IMR-90 (cell line): ENCODE results near the gene SLC37A1. TPM values are rescaled to one million over a fixed set of nuclear protein-coding genes. Genes with fewer than 3 reads are reported as not detected.

Experiments
- ATAC-seq: fragments of 200-7000 bp; cut with Tn5 transposase; 2 replicates; pipeline ENCODE4 v1.9.1; 2020; ENCODE audit warnings: low read depth, mild to moderate bottlenecking, moderate library complexity
- BruUV-seq: library from RNA; stranded (reverse); fragments of 400-500 nt; replicated peaks from 2 replicates; lab custom pipeline; 2021; lab: Mats Ljungman, UMichigan
- CTCF ChIA-PET: fragments of 300-600 bp; formaldehyde crosslinking; extraction: SDS; loops from one replicate; lab custom pipeline; 2021; ENCODE audit warnings: antibody characterized with exemption; lab: Yijun Ruan, JAX
- POLR2A ChIA-PET: fragments of 300-600 bp; sonication (Branson Sonifier 250); formaldehyde crosslinking; loops from one replicate; lab custom pipeline; 2022; ENCODE audit warnings: antibody characterized with exemption; ENCODE audit not compliant: unreplicated experiment; lab: Charles Lee
- DNase-seq: peaks from one replicate; pipeline ENCODE4 v3.0.0; 2013
- H2AFZ ChIP-seq: replicated peaks from 2 replicates; pipeline ENCODE3; 2013; ENCODE audit warnings: low read length, mild to moderate bottlenecking; ENCODE audit not compliant: poor library complexity
- H2AK5ac ChIP-seq: 2 replicates; pipeline ENCODE4 v1.6.1; 2013; ENCODE audit warnings: low read depth, low read length, inconsistent platforms
- H2AK9ac ChIP-seq: replicated peaks from 2 replicates; pipeline ENCODE3; 2013; ENCODE audit warnings: mild to moderate bottlenecking, low read depth, low read length, moderate library complexity; ENCODE audit not compliant: poor library complexity
- H2BK120ac ChIP-seq: 2 replicates; pipeline ENCODE4 v1.6.1; 2013; ENCODE audit warnings: low read depth, low read length, inconsistent platforms
- H2BK15ac ChIP-seq: 3 replicates; pipeline ENCODE4 v1.6.1; 2013; ENCODE audit warnings: low read depth, low read length, inconsistent platforms
- H2BK20ac ChIP-seq: 2 replicates; pipeline ENCODE4 v1.6.1; 2013; ENCODE audit warnings: low read depth, mild to moderate bottlenecking, inconsistent platforms, low read length, moderate library complexity
- H2BK5ac ChIP-seq: 2 replicates; pipeline ENCODE4 v1.6.1; 2013; ENCODE audit warnings: mild to moderate bottlenecking, low read depth, low read length, inconsistent platforms; ENCODE audit not compliant: poor library complexity, severe bottlenecking
- H3K14ac ChIP-seq: replicated peaks from 2 replicates; pipeline ENCODE4 v1.6.1; 2013; ENCODE audit warnings: low read depth, low read length, inconsistent platforms
- H3K18ac ChIP-seq: 2 replicates; pipeline ENCODE4 v1.6.1; 2013; ENCODE audit warnings: low read depth, low read length, control low read depth
- H3K23ac ChIP-seq: 2 replicates; pipeline ENCODE4 v1.6.1; 2013; ENCODE audit warnings: low read depth, low read length, inconsistent platforms
- H3K27ac ChIP-seq: 2 replicates; pipeline ENCODE4 v1.5.1; 2013; ENCODE audit warnings: mild to moderate bottlenecking, control low read depth, low read length; ENCODE audit not compliant: insufficient read depth
- H3K27me3 ChIP-seq: 2 replicates; pipeline ENCODE4 v1.6.1; 2013; ENCODE audit warnings: low read length; ENCODE audit not compliant: control insufficient read depth, insufficient read depth
- H3K36me3 ChIP-seq: 2 replicates; pipeline ENCODE4 v1.6.1; 2013; ENCODE audit warnings: low read length, mixed read lengths; ENCODE audit not compliant: control insufficient read depth, insufficient read depth
- H3K4ac ChIP-seq: 2 replicates; pipeline ENCODE4 v1.6.1; 2013; ENCODE audit warnings: low read depth, low read length, inconsistent platforms
- H3K4me1 ChIP-seq: 2 replicates; pipeline ENCODE4 v1.6.1; 2013; ENCODE audit warnings: low read length, mixed read lengths; ENCODE audit not compliant: control insufficient read depth, insufficient read depth
- H3K4me2 ChIP-seq: 2 replicates; pipeline ENCODE4 v1.6.1; 2013; ENCODE audit warnings: low read depth, mild to moderate bottlenecking, control low read depth, low read length, moderate library complexity
- H3K4me3 ChIP-seq: 2 replicates; pipeline ENCODE4 v1.5.1; 2013; ENCODE audit warnings: low read depth, mild to moderate bottlenecking, control low read depth, low read length, moderate library complexity; ENCODE audit not compliant: insufficient read depth
- H3K56ac ChIP-seq: 2 replicates; pipeline ENCODE4 v1.6.1; 2013; ENCODE audit warnings: low read length, inconsistent platforms; ENCODE audit not compliant: insufficient read depth; ENCODE audit errors: extremely low read depth
- H3K79me1 ChIP-seq, 2 experiments: 2 replicates each; pipeline ENCODE4 v1.6.1; 2013; ENCODE audit warnings: low read length in 2 of 2, inconsistent platforms in 1 of 2, low read depth in 1 of 2
- H3K9ac ChIP-seq: 2 replicates; pipeline ENCODE4 v1.6.1; 2013; ENCODE audit warnings: low read depth, low read length, control low read depth
- H3K9me1 ChIP-seq: 2 replicates; pipeline ENCODE4 v1.6.1; 2013; ENCODE audit warnings: low read length, inconsistent platforms; ENCODE audit not compliant: insufficient read depth
- H3K9me3 ChIP-seq: 2 replicates; pipeline ENCODE4 v1.6.1; 2013; ENCODE audit warnings: low read length; ENCODE audit not compliant: control insufficient read depth, insufficient read depth
- H4K20me1 ChIP-seq: 2 replicates; pipeline ENCODE4 v1.6.1; 2013; ENCODE audit warnings: low read length, inconsistent platforms; ENCODE audit not compliant: insufficient read depth
- H4K5ac ChIP-seq: 2 replicates; pipeline ENCODE4 v1.6.1; 2013; ENCODE audit warnings: mild to moderate bottlenecking, low read depth, low read length, control low read depth
- H4K8ac ChIP-seq, 2 experiments: 2 replicates each; pipeline ENCODE4 v1.6.1; 2013; ENCODE audit warnings: low read depth in 2 of 2, low read length in 2 of 2, control low read depth in 1 of 2, inconsistent platforms in 1 of 2
- H4K91ac ChIP-seq: 2 replicates; pipeline ENCODE4 v1.6.1; 2013; ENCODE audit warnings: low read depth, low read length, inconsistent platforms; ENCODE audit not compliant: insufficient read depth
- BHLHE40 ChIP-seq: fragments of 150-350 bp; IDR thresholded peaks from 2 replicates; pipeline ENCODE4 v1.6.1; 2016; ENCODE audit warnings: mild to moderate bottlenecking, low read depth, low read length
- CHD1 ChIP-seq: IDR thresholded peaks from 2 replicates; pipeline ENCODE4 v1.6.1; 2012; ENCODE audit warnings: low read depth, low read length, improper control_type of control experiment
- FOS ChIP-seq: fragments of 150-350 bp; IDR thresholded peaks from 2 replicates; pipeline ENCODE4 v1.6.1; 2016; ENCODE audit warnings: low read depth, low read length
- MXI1 ChIP-seq: IDR thresholded peaks from 2 replicates; pipeline ENCODE4 v1.6.1; 2012; ENCODE audit warnings: low read depth, mild to moderate bottlenecking, low read length, moderate library complexity, borderline replicate concordance
- NFE2L2 ChIP-seq: fragments of 150-350 bp; IDR thresholded peaks from 2 replicates; pipeline ENCODE4 v1.6.1; 2016; ENCODE audit warnings: low read depth, mild to moderate bottlenecking, low read length
- RCOR1 ChIP-seq: IDR thresholded peaks from 2 replicates; pipeline ENCODE4 v1.6.1; 2012; ENCODE audit warnings: mild to moderate bottlenecking, low read length, improper control_type of control experiment; ENCODE audit not compliant: insufficient replicate concordance
- RFX5 ChIP-seq: IDR thresholded peaks from 2 replicates; pipeline ENCODE4 v1.8.0; 2012; ENCODE audit warnings: low read depth, mild to moderate bottlenecking, low read length, moderate library complexity
- WGBS, 2 experiments: methylation state at CpG; one replicate each; pipeline versions ENCODE4 v1.1.5 to v1.1.7; 2013; ENCODE audit warnings: missing lambda C conversion rate in 2 of 2; ENCODE audit not compliant: insufficient read length in 1 of 2; ENCODE audit errors: extremely low coverage in 2 of 2; 5-methylcytosine and 5-hydroxymethylcytosine counted together
- dilution Hi-C: fragments of 300-500 bp; cut with HindIII; formaldehyde crosslinking; loops from one replicate; pipeline ENCODE4 v1.14.3; 2018; ENCODE audit warnings: low sequenced_read_pairs; ENCODE audit not compliant: unreplicated experiment
- in situ Hi-C: fragments of 300-500 bp; cut with MboI; formaldehyde crosslinking; loops from 3 replicates; pipeline ENCODE4 v1.14.3; 2019; ENCODE audit warnings: low sequenced_read_pairs, inconsistent platforms, mixed read lengths
- intact Hi-C: fragments of 100-400 bp; cut with micrococcal nuclease; formaldehyde crosslinking; loops from 2 replicates; pipeline ENCODE4 v1.10.0; 2022
- polyA plus RNA-seq, 3 experiments: library from polyadenylated mRNA; depleted of rRNA; stranded (reverse); fragments of >200 nt; gene quantifications; 2 replicates each; pipeline ENCODE4 v1.2.3, GENCODE V29; 2012; ENCODE audit warnings: low replicate concordance in 1 of 3
- total RNA-seq: library from RNA; depleted of rRNA; stranded (reverse); fragments of >200 nt; gene quantifications from 2 replicates; pipeline ENCODE4 v1.2.3, GENCODE V29; 2012
- TF ChIP-seq, protein P1 (sequence below): fragments of 150-350 bp; IDR thresholded peaks from 2 replicates; pipeline ENCODE4 v1.6.1; 2016; ENCODE audit warnings: low read depth, mild to moderate bottlenecking, low read length, moderate library complexity, borderline replicate concordance

The SLC37A1 gene
- total and polyA plus RNA-seq, 2 of the 4 experiments (the other 2 are of a cell fraction) = 0.36 to 0.48 TPM

DNA sequence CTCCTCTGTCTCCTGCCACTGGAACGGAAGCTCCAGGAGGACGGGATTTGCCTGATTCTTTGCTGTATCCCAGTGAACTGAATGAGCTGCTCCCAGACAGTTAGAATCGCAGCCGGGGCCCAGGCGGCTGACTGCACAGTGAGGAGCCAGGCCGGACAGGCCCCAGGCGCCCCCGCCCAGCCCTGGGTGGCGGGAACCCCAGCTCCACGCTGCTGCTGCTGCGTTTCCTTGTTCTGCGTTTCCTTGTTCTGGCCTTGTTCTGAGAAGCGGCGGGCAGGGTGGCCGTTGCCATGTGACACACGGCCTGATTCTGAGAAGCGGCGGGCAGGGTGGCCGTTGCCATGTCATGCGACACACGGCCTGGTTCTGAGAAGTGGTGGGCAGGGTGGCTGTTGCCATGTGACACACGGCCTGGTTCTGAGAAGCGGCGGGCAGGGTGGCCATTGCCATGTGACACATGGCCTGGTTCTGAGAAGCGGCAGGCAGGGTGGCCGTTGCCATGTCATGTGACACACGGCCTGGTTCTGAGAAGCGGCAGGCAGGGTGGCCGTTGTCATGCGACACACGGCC lies 56.2 kb downstream of the SLC37A1 start:
- Histone ChIP-seq H3K79me1 (no peaks in the 10 kb centered on the region), H3K9me3 (no peaks in the 10 kb centered on the region), H3K23ac (no peak overlapping the region), H3K4me3 (no peak overlapping the region), H3K4me2 (no peak overlapping the region), H4K20me1 (no peaks in the 10 kb centered on the region), H2BK5ac (no peak overlapping the region), H3K27ac (no peak overlapping the region), H3K9me1 (no peaks in the 10 kb centered on the region), H2BK15ac (no peak overlapping the region), H4K8ac (no peak overlapping the region), H3K36me3 (no peaks in the 10 kb centered on the region), H4K5ac (no peak overlapping the region), H3K4ac (no peak overlapping the region), H3K9ac (no peak overlapping the region), H3K56ac (no peak overlapping the region), H2BK20ac (no peak overlapping the region), H3K14ac (no peak overlapping the region), H2AK9ac (no peak overlapping the region), H2AK5ac (no peak overlapping the region), H3K27me3 (peaks cover 9% of the 10 kb centered on the region; the same call in 1 of the 2 replicates), H4K91ac (no peak overlapping the region), H3K4me1 (no peaks in the 10 kb centered on the region), H3K18ac (no peak overlapping the region), H2AFZ (no peak overlapping the region), H2BK120ac (no peak overlapping the region)
- dilution Hi-C loops (no loop called here), in situ Hi-C loops (loop anchor here (10.0 kb wide), 1 partner anchor 425 kb away; no protein-coding TSS in a partner anchor), intact Hi-C loops (loop anchor here (10.0 kb wide), 1 partner anchor 425 kb away; no protein-coding TSS in a partner anchor)
- DNase-seq (no peak), ATAC-seq (no peak)
- TF ChIP-seq CHD1 (no peak), RFX5 (no peak), RCOR1 (no peak), BHLHE40 (no peak), NFE2L2 (no peak), FOS (no peak), MXI1 (no peak)
- TF ChIP-seq, protein P1, sequence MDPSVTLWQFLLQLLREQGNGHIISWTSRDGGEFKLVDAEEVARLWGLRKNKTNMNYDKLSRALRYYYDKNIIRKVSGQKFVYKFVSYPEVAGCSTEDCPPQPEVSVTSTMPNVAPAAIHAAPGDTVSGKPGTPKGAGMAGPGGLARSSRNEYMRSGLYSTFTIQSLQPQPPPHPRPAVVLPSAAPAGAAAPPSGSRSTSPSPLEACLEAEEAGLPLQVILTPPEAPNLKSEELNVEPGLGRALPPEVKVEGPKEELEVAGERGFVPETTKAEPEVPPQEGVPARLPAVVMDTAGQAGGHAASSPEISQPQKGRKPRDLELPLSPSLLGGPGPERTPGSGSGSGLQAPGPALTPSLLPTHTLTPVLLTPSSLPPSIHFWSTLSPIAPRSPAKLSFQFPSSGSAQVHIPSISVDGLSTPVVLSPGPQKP = no peak
- no TSS peak for BruUV-seq
- CTCF ChIA-PET = no interaction called here
- 84% methylated on average over 15 of the region's 31 CpGs; no CpG with 5 or more reads in 1 of the 2 experiments for WGBS, 2 experiments
- POLR2A ChIA-PET = no interaction called here
